GM11168 (cell line): ENCODE measurements around the gene NRG3.

Experiments
- in situ Hi-C: fragments of 300-500 bp; cut with MboI; formaldehyde crosslinking; loops from one replicate; pipeline ENCODE4 v1.12.0; 2022; ENCODE audit warnings: low sequenced_read_pairs; ENCODE audit not compliant: unreplicated experiment

Gene NRG3

GRCh38 chr10:82529062-82529461 lies 654.1 kb downstream of the NRG3 start:
- in situ Hi-C loops = no loop called here

- in situ Hi-C loops = no loop called here
Measured at GRCh38 chr10:82535457-82535856, 660.5 kb downstream of the NRG3 start.

GRCh38 chr10:82536668-82537067 lies 661.7 kb downstream of the NRG3 start:
- in situ Hi-C loops = no loop called here

- in situ Hi-C loops = no loop called here
Measured at GRCh38 chr10:82538272-82538671, 663.3 kb downstream of the NRG3 start.

- in situ Hi-C loops = no loop called here
Measured at GRCh38 chr10:82543631-82544030, 668.6 kb downstream of the NRG3 start.

GRCh38 chr10:82544377-82544776 lies 669.4 kb downstream of the NRG3 start:
- in situ Hi-C loops = no loop called here

GRCh38 chr10:82551506-82551905 lies 676.5 kb downstream of the NRG3 start:
- in situ Hi-C loops = no loop called here

- in situ Hi-C loops = no loop called here
Measured at GRCh38 chr10:82552267-82552666, 677.3 kb downstream of the NRG3 start.

GRCh38 chr10:82554381-82554780 lies 679.4 kb downstream of the NRG3 start:
- in situ Hi-C loops = no loop called here

- in situ Hi-C loops = no loop called here
Measured at GRCh38 chr10:82558014-82558607, 683.1 kb downstream of the NRG3 start.

- in situ Hi-C loops = no loop called here
Measured at GRCh38 chr10:82564353-82565196, 689.6 kb downstream of the NRG3 start.

GRCh38 chr10:82565197-82565575 lies 690.2 kb downstream of the NRG3 start:
- in situ Hi-C loops = no loop called here

GRCh38 chr10:82572744-82573143 lies 697.8 kb downstream of the NRG3 start:
- in situ Hi-C loops = no loop called here

GRCh38 chr10:82574081-82574480 lies 699.1 kb downstream of the NRG3 start:
- in situ Hi-C loops = no loop called here

- in situ Hi-C loops = no loop called here
Measured at GRCh38 chr10:82575318-82575717, 700.3 kb downstream of the NRG3 start.

GRCh38 chr10:82576093-82576492 lies 701.1 kb downstream of the NRG3 start:
- in situ Hi-C loops = no loop called here

GRCh38 chr10:82581940-82582339 lies 706.9 kb downstream of the NRG3 start:
- in situ Hi-C loops = no loop called here

- in situ Hi-C loops = no loop called here
Measured at GRCh38 chr10:82591421-82591820, 716.4 kb downstream of the NRG3 start.

GRCh38 chr10:82597840-82598239 lies 722.8 kb downstream of the NRG3 start:
- in situ Hi-C loops = no loop called here

GRCh38 chr10:82609845-82610244 lies 734.9 kb downstream of the NRG3 start:
- in situ Hi-C loops = no loop called here

GRCh38 chr10:82618007-82618406 lies 743.0 kb downstream of the NRG3 start:
- in situ Hi-C loops = no loop called here

- in situ Hi-C loops = no loop called here
Measured at GRCh38 chr10:82621680-82622079, 746.7 kb downstream of the NRG3 start.
